ENCODE data around the gene PDILT. TPM values are rescaled to one million over a fixed set of nuclear protein-coding genes. Genes with fewer than 3 reads are reported as not detected.

Gene PDILT
- total RNA-seq, 1 experiment from 2014 or later: not detected

DNA sequence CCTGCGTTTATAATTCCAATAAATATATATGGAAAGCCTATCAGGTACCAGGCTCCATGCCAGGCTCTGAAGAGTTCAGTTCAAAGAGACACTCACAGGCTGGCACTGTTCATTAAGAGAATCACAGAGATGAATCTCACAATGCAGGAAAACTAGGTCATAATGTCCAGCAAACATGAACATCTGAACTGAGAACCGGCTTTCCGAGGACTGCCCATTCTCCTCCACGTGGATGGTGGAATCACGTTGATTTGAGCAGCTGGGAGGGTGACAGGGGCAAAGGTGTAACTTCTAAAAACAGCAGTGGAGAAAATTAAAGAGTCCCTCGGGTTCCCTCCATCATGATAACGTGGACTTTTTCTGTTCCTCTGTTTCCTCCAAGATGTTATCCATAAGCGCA, 87.4 kb downstream of the PDILT start:
- Histone ChIP-seq H3K79me2 (ENCODE audit: insufficient read depth, low read length) (no peaks in the 10 kb centered on the region), H3K23me2 (ENCODE audit: insufficient read length, low read depth, low read length, poor library complexity, severe bottlenecking) (no peaks in the 10 kb centered on the region), H3K27ac (ENCODE audit: insufficient read length, low read depth, low read length) (no peak overlapping the region), H3K4me1 (ENCODE audit: insufficient read depth, low read length) (peaks cover 6% of the 10 kb centered on the region), H3K9ac (ENCODE audit: extremely low read depth, insufficient read length, low read length) (no peak overlapping the region), H3T11ph (ENCODE audit: low read length) (no peak overlapping the region), H3K27me3 (ENCODE audit: insufficient read depth, low read length) (no peaks in the 10 kb centered on the region), H4K20me1 (ENCODE audit: control insufficient read depth, insufficient read depth, insufficient read length) (no peaks in the 10 kb centered on the region), H3K23ac (ENCODE audit: insufficient read length, low read depth, low read length) (no peak overlapping the region), H3K79me1 (ENCODE audit: insufficient read depth, low read depth, low read length, poor library complexity, severe bottlenecking) (no peaks in the 10 kb centered on the region), H2AFZ (ENCODE audit: low read length) (no peak overlapping the region), H2BK15ac (ENCODE audit: low read depth, low read length) (no peak overlapping the region), H3K18ac (ENCODE audit: insufficient read length, low read depth, low read length) (no peak overlapping the region), H3K4ac (ENCODE audit: low read depth, low read length) (no peak overlapping the region), H2AK5ac (ENCODE audit: insufficient read length, low read length) (no peak overlapping the region), H2BK5ac (ENCODE audit: insufficient read length, low read length) (no peak overlapping the region), H3K14ac (ENCODE audit: insufficient read depth, low read length) (no peak overlapping the region), H3K4me2 (ENCODE audit: insufficient read depth, insufficient read length, low read length) (no peak overlapping the region), H3K56ac (ENCODE audit: insufficient read length, low read depth, low read length) (no peak overlapping the region), H4K8ac (replicated peaks; ENCODE audit: insufficient read length, low read depth, low read length) (no peak overlapping the region), H4K91ac (ENCODE audit: insufficient read length, low read depth, low read length) (no peak overlapping the region), H2BK120ac (ENCODE audit: low read depth, low read length, poor library complexity, severe bottlenecking) (no peak overlapping the region), H2BK20ac (ENCODE audit: low read depth, low read length, poor library complexity, severe bottlenecking) (no peak overlapping the region), H2BK12ac (ENCODE audit: insufficient read length, low read depth, low read length) (no peak overlapping the region), H4K5ac (ENCODE audit: insufficient read length, low read depth, low read length) (no peak overlapping the region), H3K9me3 (ENCODE audit: control insufficient read depth, low read depth, low read length) (no peaks in the 10 kb centered on the region)
- DNase-seq: no peak
- WGBS (ENCODE audit: extremely low coverage, insufficient read length, low lambda C conversion rate): no CpG with 5 or more reads among the region's 8 CpGs
- Mint-ChIP-seq H3K36me3 (ENCODE audit: insufficient read depth in 1 of 3, low read depth in 3 of 3) (no peaks in the 10 kb centered on the region), H3K4me1 (peaks cover 8 to 12% of the 10 kb centered on the region in 2 experiments; a peak in 2 of 4 replicates), H3K27me3 (ENCODE audit: low read depth) (peaks cover 17% of the 10 kb centered on the region), H3K4me3 (no peak overlapping the region), H3K27ac (no peak overlapping the region), H3K9me3 (peaks cover 0 to 1% of the 10 kb centered on the region in 2 experiments; a peak in 1 of 5 replicates)
- TF ChIP-seq, protein P1, sequence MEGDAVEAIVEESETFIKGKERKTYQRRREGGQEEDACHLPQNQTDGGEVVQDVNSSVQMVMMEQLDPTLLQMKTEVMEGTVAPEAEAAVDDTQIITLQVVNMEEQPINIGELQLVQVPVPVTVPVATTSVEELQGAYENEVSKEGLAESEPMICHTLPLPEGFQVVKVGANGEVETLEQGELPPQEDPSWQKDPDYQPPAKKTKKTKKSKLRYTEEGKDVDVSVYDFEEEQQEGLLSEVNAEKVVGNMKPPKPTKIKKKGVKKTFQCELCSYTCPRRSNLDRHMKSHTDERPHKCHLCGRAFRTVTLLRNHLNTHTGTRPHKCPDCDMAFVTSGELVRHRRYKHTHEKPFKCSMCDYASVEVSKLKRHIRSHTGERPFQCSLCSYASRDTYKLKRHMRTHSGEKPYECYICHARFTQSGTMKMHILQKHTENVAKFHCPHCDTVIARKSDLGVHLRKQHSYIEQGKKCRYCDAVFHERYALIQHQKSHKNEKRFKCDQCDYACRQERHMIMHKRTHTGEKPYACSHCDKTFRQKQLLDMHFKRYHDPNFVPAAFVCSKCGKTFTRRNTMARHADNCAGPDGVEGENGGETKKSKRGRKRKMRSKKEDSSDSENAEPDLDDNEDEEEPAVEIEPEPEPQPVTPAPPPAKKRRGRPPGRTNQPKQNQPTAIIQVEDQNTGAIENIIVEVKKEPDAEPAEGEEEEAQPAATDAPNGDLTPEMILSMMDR (conservative IDR thresholded peaks at IDR 0.05): no peak

Data from H9 (cell line).